Neural progenitor cell (in vitro differentiated cells): Measurements from ENCODE around the gene UBE2E1. TPM values are rescaled to one million over a fixed set of nuclear protein-coding genes. Genes with fewer than 3 reads are reported as not detected.

Experiments used
- DNase-seq: peaks from one replicate; pipeline ENCODE4 v3.0.0-alpha.2; 2016; ENCODE audit warnings: low spot score
- H2AFZ ChIP-seq: fragments of 200-600 bp; sonication (generic); replicated peaks from 2 replicates; pipeline ENCODE4 v1.6.1; 2016; ENCODE audit warnings: antibody characterized with exemption
- H3F3A ChIP-seq: fragments of 200-600 bp; sonication (generic); 2 replicates; pipeline ENCODE4 v1.6.1; 2016; ENCODE audit warnings: antibody characterized with exemption, low read depth
- H3K27ac ChIP-seq: fragments of 200-600 bp; sonication (generic); 2 replicates; pipeline ENCODE4 v1.5.1; 2016; ENCODE audit warnings: mild to moderate bottlenecking
- H3K27me3 ChIP-seq: fragments of 200-600 bp; sonication (generic); 2 replicates; pipeline ENCODE4 v1.6.1; 2016; ENCODE audit warnings: mild to moderate bottlenecking, moderate library complexity
- H3K36me3 ChIP-seq: fragments of 200-600 bp; sonication (generic); 2 replicates; pipeline ENCODE4 v1.5.1; 2016
- H3K4me1 ChIP-seq: fragments of 200-600 bp; sonication (generic); 2 replicates; pipeline ENCODE4 v1.6.1; 2016; ENCODE audit warnings: mixed run types
- H3K4me2 ChIP-seq: fragments of 200-600 bp; sonication (generic); 2 replicates; pipeline ENCODE4 v1.6.1; 2016
- H3K4me3 ChIP-seq: fragments of 200-600 bp; sonication (generic); 2 replicates; pipeline ENCODE4 v1.5.1; 2016
- H3K79me2 ChIP-seq: fragments of 200-600 bp; sonication (generic); 2 replicates; pipeline ENCODE4 v1.6.1; 2016; ENCODE audit warnings: low read depth
- H3K9ac ChIP-seq: fragments of 200-600 bp; sonication (generic); 2 replicates; pipeline ENCODE4 v1.6.1; 2016
- H3K9me3 ChIP-seq: fragments of 200-600 bp; sonication (generic); 2 replicates; pipeline ENCODE4 v1.5.1; 2016; ENCODE audit warnings: low read depth
- H4K20me1 ChIP-seq: fragments of 200-600 bp; sonication (generic); 2 replicates; pipeline ENCODE4 v1.6.1; 2016; ENCODE audit warnings: low read depth
- H3K27ac Mint-ChIP-seq: 3 replicates; pipeline ENCODE4 v1.8.0; 2021; ENCODE audit warnings: mixed read lengths
- H3K27me3 Mint-ChIP-seq: 2 replicates; pipeline ENCODE4 v1.8.0; 2022; ENCODE audit warnings: low read depth, mild to moderate bottlenecking, inconsistent platforms, moderate library complexity, mixed read lengths; ENCODE audit not compliant: insufficient read depth
- H3K36me3 Mint-ChIP-seq: 3 replicates; pipeline ENCODE4 v1.8.0; 2021; ENCODE audit warnings: mixed read lengths
- H3K4me1 Mint-ChIP-seq: 3 replicates; pipeline ENCODE4 v1.8.0; 2021; ENCODE audit warnings: mixed read lengths
- H3K4me3 Mint-ChIP-seq: 3 replicates; pipeline ENCODE4 v1.8.0; 2021; ENCODE audit warnings: mild to moderate bottlenecking, moderate library complexity, mixed read lengths
- H3K9me3 Mint-ChIP-seq: 3 replicates; pipeline ENCODE4 v1.8.0; 2020; ENCODE audit warnings: mixed read lengths
- CTCF ChIP-seq: fragments of 200-600 bp; sonication (generic); IDR thresholded peaks from 2 replicates; pipeline ENCODE4 v1.5.1; 2017; ENCODE audit warnings: antibody characterized with exemption, mild to moderate bottlenecking
- EZH2 ChIP-seq: fragments of 200-600 bp; sonication (generic); IDR thresholded peaks from 2 replicates; pipeline ENCODE4 v1.6.1; 2017; ENCODE audit warnings: antibody characterized with exemption, mild to moderate bottlenecking, moderate library complexity
- EZH2phosphoT487 ChIP-seq: fragments of 200-600 bp; sonication (generic); IDR thresholded peaks from 2 replicates; pipeline ENCODE4 v1.6.1; 2017; ENCODE audit warnings: antibody characterized with exemption
- total RNA-seq: library from RNA; depleted of rRNA; stranded (reverse); fragments of >200 nt; gene quantifications from 2 replicates; pipeline ENCODE4 v1.2.3, GENCODE V29; 2015; ENCODE audit warnings: low replicate concordance

UBE2E1 gene
- total RNA-seq, 1 donor from 2014 or later: 391 TPM

GRCh38 chr3:23805210-23805632 lies 534 bp upstream of the UBE2E1 start:
- Mint-ChIP-seq H3K4me1 (peaks cover 39% of the 10 kb centered on the region), H3K4me3 (peak overlapping the region; percentile 95), H3K9me3 (no peaks in the 10 kb centered on the region), H3K27ac (peak overlapping the region; percentile 94), H3K36me3 (peaks cover 14% of the 10 kb centered on the region), H3K27me3 (peaks cover 3% of the 10 kb centered on the region)
- Histone ChIP-seq H4K20me1 (peaks cover 25% of the 10 kb centered on the region), H3K9me3 (no peaks in the 10 kb centered on the region), H3K79me2 (peaks cover 42% of the 10 kb centered on the region), H3K9ac (peak overlapping the region; percentile 35), H3K4me2 (peak overlapping the region; percentile 80), H3K36me3 (peaks cover 4% of the 10 kb centered on the region), H3K27me3 (no peaks in the 10 kb centered on the region), H2AFZ (peak overlapping the region; percentile 90), H3K27ac (no peak overlapping the region), H3F3A (peaks cover 16% of the 10 kb centered on the region), H3K4me1 (peaks cover 40% of the 10 kb centered on the region), H3K4me3 (peak overlapping the region; percentile 86)
- DNase-seq: no peak
- TF ChIP-seq EZH2phosphoT487 (no peak), EZH2 (no peak), CTCF (no peak)

DNA sequence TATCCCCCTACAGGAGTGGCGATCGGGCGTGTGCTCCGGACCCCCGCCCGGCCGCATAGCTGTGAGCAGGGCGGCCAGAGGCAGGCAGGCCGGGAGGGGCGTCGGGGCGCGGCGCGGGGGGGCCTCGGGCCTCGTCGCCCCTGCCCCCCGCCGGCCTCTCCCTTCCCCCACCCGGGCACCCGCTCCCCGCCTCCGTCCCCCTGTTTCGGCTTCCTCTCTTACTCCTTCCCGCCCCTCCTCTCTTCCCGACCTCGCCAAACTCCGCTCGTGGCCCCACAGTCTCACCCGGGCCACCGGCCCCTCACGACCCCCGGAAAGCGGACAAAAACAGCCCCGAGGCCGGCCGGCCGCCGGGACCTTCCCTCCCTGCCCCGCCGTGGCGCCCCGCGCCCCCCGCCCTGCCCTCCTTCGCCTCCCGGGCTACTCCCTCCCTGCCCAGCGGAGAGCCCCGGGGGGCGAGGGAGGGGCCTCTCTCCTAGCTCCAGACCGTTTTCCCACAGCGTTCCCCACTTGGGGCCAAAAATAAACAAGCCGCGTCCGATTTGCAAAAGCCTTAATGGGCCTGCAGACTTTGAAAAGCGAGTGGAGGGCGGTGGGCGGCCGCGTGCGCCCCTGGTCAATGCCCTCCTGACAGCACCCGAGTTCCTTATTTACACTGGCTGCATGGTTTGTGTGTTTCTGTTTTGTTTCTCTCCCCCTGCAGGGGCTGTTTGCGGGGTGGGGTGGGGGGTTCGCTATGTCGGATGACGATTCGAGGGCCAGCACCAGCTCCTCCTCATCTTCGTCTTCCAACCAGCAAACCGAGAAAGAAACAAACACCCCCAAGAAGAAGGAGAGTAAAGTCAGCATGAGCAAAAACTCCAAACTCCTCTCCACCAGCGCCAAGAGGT lies 1.0 kb downstream of the UBE2E1 start:
- peak overlapping the region; percentile 18 for H3K27ac ChIP-seq
- peaks cover 4% of the 10 kb centered on the region for H3K36me3 ChIP-seq
- H3K4me3 ChIP-seq: peak overlapping the region; percentile 86
- peak overlapping the region; percentile 53 for H3K9ac ChIP-seq
- Mint-ChIP-seq H3K4me3 (peak overlapping the region; percentile 98), H3K9me3 (no peaks in the 10 kb centered on the region), H3K27me3 (peaks cover 3% of the 10 kb centered on the region), H3K36me3 (peaks cover 21% of the 10 kb centered on the region), H3K27ac (peak overlapping the region; percentile 79), H3K4me1 (peaks cover 49% of the 10 kb centered on the region)
- H3K9me3 ChIP-seq: no peaks in the 10 kb centered on the region
- DNase-seq: peak; percentile 67
- H2AFZ ChIP-seq: peak overlapping the region; percentile 6
- H3K79me2 ChIP-seq: peaks cover 57% of the 10 kb centered on the region
- TF ChIP-seq CTCF: no peak
- TF ChIP-seq EZH2: no peak
- no peak for TF ChIP-seq EZH2phosphoT487
- H4K20me1 ChIP-seq: peaks cover 36% of the 10 kb centered on the region
- H3F3A ChIP-seq: peaks cover 17% of the 10 kb centered on the region
- no peaks in the 10 kb centered on the region for H3K27me3 ChIP-seq
- H3K4me1 ChIP-seq: peaks cover 47% of the 10 kb centered on the region
- peak overlapping the region; percentile 80 for H3K4me2 ChIP-seq

DNA sequence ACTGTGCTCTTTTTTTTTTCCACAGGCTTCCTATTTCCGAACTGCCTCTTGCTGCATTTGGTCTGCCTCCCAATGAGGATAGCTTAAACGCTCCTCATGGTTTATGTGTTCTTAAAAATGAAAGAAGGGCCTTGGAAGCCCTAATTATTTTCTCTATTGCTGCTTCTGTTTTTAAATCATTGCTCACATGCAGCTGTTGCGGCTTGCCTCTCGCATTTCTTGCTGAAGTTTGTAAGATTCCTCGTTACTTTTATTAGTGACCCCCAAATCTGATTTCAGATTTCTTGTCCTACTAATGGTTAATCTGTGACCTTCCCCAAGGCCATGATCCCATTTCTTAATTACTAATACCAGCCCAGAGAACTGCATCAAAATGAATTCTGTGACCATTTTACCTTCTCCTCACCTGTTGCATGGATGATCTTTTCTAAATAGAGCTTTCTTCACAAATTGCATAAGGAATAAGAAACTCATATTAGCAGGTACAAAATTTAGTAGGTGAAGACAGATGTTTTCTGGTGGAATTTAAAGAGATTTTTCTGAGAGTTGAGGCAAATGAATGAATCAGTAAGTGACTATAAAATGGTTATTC lies 1.8 kb downstream of the UBE2E1 start:
- H3K27me3 ChIP-seq: no peaks in the 10 kb centered on the region
- Mint-ChIP-seq H3K4me3 (peak overlapping the region; percentile 98), H3K9me3 (no peaks in the 10 kb centered on the region), H3K36me3 (peaks cover 26% of the 10 kb centered on the region), H3K27me3 (peaks cover 3% of the 10 kb centered on the region), H3K27ac (peak overlapping the region; percentile 79), H3K4me1 (peaks cover 53% of the 10 kb centered on the region)
- peak overlapping the region; percentile 18 for H3K27ac ChIP-seq
- no peaks in the 10 kb centered on the region for H3K9me3 ChIP-seq
- peak overlapping the region; percentile 80 for H3K4me2 ChIP-seq
- peak overlapping the region; percentile 86 for H3K4me3 ChIP-seq
- peak overlapping the region; percentile 53 for H3K9ac ChIP-seq
- H4K20me1 ChIP-seq: peaks cover 44% of the 10 kb centered on the region
- DNase-seq: no peak
- peaks cover 4% of the 10 kb centered on the region for H3K36me3 ChIP-seq
- H3K4me1 ChIP-seq: peaks cover 53% of the 10 kb centered on the region
- TF ChIP-seq EZH2 (no peak), EZH2phosphoT487 (no peak), CTCF (no peak)
- H3F3A ChIP-seq: peaks cover 17% of the 10 kb centered on the region
- peaks cover 65% of the 10 kb centered on the region for H3K79me2 ChIP-seq
- H2AFZ ChIP-seq: no peak overlapping the region
